ENCODE measurements around the gene TANC1.

The TANC1 gene

DNA sequence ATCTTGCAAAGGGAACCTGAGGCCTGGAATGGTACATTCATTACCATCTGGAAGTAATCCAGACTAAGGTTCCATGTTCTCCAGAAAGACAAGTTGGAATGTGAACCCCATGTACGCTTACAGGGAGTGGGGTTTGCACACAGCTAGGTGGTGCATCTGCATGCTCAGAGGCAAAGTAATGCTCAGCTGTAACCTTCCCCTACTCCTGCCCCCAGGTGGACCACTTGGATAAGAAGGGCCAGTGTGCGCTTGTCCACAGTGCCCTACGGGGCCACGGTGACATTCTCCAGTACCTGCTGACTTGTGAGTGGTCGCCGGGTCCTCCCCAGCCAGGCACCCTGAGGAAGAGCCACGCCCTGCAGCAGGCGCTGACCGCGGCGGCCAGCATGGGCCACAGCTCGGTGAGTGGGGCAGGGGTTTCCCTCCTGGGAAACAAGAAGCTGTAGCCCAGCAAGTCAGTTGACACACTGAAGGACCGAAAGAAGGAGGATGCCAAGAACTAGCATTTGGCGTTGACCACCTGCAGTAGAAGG is 228.0 kb downstream of the TANC1 start:
- no peak for DNase-seq (ENCODE audit: low read depth)

DNA sequence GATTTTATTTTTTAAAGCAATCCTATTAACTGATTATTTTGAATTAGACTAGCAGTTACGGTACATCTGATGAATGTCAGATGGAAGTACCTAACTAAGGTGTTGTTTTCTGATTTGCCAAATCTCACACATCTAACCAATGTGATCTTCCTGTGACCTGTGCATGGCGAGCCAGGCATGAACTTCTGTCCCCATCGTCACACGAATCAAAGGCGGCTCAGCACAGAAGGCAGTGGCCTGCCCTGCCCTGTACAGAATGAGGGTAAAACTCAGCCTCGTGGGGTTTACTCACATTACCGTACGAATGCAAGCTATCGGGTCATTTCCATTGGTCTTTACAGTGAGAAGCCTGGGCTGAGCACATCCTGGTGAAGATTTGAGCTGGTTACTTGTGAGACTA is 230.8 kb downstream of the TANC1 start:
- no peak for DNase-seq (ENCODE audit: low read depth)

DNA sequence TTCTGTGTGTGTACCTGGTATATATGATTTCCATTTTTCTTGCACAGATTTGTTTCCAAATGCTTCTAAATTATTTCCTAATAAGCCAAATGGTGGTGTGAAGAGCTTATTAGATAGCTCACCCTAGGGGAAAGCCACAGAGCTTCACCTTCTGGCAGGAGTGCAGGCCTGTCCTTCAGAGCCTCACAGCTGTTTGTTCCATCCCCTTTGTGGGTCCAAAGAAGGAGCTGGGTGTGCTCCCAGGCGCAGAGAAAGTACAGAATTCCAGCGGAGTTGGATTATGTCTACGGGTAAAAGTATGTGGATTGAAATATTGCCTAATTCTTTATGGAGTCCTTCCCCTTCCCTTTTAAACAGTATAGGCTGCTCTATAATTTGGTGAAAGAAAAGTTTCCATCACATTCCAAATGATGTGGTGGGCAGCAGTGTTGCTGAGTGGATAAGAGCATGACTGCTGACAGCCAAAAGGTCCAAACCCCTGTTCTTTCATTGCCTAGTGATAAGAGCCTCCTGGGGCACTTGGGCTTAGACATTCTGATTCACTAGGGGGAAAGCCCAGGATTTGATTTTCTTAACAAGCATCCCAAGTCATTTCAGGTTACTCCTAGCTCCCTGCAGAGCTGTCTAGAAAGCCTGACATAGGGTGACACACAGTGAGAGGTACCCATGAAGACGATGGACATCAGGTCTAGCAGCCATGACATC is 231.5 kb downstream of the TANC1 start:
- DNase-seq (ENCODE audit: low read depth): no peak

DNA sequence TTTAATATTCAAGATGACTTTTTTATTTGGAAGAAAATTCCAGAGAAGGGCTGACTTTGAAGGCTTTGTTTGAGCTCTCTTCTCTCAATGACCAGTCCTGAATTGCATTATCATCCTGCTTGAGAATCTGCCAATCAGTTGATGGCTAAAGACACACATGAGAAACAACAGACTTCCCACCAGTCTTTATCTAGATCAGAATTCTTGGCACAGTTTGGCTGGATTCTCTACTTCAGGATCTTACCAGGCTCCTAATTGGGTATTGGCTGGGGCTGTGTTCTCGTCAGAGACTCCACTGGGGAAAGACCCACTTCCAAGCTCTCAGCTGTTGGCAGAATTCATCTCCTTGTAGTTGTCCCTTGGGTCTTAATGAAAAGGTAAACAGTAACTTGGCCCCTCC is 232.1 kb downstream of the TANC1 start:
- DNase-seq (ENCODE audit: low read depth): no peak

DNA sequence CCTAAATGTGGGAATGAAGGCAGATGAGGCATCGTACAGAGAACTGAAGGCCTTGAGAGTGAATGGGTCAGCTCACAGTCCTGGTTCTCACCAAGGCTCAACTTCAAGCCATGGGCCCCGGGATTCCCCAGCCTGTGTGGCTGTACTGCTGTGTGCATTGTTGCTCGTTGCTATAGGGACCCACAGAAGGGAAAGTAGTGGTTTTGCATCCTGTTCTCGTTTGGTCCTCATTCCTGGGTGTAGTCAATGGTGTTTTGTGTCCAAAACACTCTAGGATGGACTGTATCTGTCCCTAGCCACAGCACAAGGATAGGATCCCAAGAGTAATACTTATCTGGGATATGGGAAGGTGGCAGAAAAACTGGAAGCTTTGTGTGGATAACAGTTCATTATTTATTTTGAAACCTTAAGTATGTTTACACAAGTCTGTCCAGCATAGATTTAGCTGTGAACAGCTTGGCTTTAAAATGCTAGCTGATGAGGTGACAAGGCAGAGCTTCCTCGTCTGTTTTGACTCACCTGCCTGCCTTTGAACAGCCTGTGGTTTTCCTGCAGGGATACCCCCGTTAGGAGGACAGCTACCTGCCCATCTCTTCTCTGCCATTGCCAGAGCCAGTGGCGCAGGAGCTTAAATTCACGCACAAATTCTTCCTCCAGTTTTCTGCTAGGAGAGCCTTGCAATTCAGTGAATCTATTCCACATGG is 233.1 kb downstream of the TANC1 start:
- no peak for DNase-seq (ENCODE audit: low read depth)

DNA sequence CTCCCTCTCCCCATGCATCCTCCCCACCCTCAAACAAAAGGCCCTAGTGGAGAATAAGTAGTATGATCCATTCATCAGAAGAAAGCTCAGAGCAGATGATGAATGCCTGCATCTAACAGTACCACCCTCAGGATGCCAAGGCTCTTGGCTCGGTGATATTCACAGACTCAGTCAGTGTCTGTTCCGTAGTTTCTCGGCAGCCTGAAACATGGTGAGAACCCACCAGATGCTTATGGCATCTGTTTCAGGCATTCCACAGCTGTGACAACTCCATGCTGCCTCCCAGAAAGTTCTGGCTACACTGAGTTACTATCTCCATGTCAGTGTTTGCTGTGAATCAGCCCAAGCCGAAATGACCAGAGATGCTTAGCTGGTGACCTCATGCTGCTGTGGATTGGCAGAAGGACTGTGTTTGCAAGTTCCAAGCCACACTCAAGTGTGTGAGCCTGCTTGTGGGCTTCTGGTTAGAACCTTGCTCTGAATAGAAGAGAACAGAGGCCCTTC is 234.2 kb downstream of the TANC1 start:
- no peak for DNase-seq (ENCODE audit: low read depth)

DNA sequence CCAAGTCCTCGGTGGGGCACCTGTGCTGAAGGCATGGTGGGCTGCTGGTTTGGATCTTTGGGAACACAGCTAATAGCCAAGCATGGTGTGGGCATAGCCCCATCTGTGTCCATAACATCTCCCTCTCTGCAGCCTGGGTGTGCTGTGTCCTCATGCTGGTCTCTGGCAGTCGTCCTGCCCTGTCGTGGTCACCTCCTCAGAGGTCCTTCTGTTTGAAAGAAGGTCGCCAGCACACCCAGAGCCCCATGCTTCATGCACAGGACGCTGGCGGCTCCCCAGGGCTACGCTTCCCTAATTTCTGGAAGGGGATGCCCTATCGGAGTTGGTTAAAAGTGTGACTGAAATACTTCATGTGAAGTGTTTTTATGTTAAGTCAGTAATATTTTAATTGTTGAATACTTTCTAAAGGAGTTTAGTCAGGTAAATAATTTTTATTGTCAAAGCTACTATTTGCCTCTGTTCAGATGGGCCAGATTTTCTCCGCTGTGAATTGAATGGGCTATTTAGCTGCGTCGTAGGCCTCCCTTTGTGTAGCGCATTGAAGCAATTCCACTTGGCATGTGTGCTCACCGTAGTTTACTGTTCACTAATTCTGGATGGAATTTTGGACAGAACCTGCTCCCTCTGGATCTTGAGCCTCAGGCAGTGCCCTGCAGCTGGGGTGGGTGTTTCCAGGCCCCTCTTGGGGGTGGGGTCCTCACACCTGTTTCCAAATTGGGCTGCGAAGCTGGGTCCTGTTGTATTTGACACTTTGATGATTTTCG is 236.1 kb downstream of the TANC1 start:
- no peak for DNase-seq (ENCODE audit: low read depth)

DNA sequence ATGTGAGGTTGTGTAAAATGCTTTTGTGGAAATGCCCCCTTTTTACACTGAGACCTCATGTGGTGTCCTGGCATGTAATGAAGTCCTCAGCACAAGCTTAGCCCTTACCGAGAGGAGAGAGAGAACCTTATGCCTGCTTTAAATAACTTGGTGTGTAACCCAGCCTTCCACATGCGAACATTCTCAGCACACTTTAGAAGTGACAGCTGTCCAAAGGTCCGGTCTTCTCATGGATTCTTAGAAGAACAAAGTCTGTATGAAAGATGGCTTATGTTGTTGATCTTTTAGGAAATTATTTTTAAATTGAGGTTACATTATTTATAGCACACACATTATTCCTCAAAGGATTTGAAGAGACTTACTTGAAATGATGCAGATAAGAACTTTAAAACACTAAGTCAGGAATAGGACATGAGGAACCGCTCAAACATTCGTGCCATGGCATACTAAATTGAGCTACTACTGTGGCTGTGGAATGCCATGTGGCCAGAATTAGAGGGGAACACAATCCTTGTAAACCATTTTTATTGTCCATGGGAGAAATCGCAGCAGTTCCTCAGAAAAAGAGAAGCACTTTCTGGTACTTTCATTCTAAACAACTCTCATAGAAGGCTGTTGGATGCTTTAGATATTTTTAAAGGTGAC is 238.4 kb downstream of the TANC1 start:
- no peak for DNase-seq (ENCODE audit: low read depth)

DNA sequence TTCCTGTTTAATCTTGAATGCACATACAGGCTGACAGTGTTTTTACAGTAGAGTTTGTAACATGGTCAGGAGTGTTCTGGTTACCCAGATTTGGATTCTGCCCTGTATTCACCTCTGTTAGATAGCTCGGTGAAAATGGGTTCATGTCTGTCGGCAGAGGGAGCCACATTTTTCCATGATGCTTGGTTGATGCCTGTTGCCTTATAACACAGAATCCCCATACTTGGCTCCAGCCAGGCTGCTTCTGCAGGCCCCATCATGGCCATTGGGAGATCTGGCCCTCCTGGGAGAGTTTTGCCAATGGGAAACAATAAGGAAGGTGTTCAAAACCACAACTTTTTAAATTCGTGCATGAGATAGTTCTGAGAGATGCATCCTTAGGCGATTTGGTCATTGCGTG is 240.0 kb downstream of the TANC1 start:
- DNase-seq (ENCODE audit: low read depth): no peak

DNA sequence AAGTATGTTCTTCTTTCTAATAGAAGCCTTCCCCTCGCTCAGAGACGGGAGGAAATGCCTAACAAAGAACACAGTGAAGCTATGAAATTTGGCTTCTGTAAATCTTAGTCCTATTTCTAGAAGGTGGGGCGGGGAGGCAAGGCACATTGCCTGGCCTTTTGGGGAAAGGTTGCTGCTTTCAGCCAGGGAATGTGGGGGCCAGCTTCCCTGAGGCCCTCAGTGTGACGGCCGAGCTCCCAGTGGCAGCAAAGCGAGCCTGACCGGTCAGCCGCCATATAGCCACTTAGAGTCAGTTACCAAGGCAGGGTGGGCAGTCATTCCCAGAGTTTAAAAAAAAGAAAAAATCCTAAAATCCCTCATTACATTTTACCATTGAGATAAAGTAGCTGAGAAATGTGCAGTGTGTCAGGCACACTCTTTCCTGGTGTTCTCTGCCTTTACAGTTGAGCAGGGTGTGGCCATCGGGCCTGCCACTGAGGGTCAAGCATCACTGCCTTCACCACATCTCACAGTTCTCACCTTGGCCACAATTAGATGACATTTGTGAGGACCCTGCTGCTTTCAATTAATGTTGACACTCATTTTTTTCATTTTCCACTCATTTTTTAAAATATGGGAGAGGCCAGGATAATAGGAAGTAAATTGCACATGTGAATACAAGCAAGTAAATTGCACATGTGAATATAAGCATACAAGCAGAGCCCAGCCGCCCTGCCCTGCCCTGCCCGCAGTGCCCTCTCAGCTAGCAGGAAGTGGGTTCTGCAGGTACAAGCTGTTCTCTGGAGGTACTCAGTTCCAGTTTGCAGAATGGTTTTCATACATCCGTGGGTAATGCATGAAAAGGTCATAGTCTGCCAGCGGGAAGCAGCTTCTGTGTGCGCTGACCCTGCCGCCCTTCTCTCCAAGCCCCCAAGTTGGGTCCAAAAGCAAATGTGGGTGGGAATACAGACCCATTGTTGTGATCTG is 241.2 kb downstream of the TANC1 start:
- no peak for DNase-seq (ENCODE audit: low read depth)

DNA sequence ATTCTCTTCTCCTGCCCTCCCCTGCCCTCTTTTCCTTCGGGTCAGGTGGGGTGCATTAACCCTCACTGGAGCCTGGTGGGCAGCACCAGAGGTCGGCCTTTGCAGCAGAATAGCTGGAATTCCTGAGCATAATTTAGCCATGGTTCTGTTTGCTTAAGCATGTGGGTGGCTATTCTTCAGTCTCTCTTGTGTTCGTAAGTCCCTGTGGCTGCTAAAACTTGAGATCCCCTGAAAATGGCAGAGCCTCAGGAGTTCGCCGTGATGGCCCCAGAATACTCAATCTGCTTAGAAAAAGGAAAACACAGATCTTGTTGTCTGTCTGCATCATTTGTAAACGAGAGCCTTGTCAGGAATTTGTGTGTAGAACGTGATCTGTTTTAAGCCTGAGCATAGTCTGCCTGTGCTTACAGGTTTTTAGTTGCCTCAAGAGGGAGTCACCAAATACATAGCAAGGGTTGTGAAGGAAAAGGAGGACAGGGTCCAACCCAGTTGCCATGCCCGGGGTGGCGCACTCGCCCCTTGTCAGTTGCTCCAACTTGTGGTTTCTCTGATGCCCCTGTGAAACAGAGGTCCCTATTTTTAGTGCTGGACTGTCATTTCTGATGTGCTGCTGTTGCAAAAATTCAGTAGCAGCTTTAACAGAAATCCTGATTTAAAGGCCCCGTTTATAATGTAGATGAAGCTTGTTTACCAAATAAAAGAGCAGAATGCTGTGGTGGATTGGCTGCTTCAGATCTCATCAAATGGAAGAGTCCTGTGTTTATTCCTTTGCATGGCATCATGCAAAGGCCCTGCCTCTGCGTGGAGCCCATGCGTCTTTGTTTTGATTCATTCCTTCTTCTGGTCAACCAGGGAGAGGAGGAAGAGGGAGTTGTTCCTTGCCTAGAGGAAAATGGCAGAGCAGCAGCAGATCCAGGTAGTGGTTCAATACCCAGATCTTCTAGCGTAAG is 243.3 kb downstream of the TANC1 start:
- DNase-seq (ENCODE audit: low read depth): no peak

DNA sequence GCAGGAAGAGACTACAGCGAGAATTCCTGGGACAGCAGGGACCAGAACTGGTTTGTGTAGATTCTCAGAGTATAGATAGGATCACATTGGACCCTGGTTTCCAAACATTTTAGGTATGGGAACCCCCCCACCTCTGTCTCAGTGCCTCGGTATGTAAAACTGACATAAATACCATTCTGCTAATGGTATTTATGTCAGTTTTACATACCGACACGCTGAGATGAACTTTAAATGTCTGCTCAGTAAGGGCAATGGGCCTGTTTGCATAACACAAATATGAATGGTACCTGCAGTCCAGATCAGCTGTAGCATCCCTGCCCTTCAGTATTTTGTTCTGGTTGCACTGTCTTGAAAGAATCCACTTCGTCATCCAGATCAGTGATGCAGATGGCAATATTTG is 244.9 kb downstream of the TANC1 start:
- no peak for DNase-seq (ENCODE audit: low read depth)

DNA sequence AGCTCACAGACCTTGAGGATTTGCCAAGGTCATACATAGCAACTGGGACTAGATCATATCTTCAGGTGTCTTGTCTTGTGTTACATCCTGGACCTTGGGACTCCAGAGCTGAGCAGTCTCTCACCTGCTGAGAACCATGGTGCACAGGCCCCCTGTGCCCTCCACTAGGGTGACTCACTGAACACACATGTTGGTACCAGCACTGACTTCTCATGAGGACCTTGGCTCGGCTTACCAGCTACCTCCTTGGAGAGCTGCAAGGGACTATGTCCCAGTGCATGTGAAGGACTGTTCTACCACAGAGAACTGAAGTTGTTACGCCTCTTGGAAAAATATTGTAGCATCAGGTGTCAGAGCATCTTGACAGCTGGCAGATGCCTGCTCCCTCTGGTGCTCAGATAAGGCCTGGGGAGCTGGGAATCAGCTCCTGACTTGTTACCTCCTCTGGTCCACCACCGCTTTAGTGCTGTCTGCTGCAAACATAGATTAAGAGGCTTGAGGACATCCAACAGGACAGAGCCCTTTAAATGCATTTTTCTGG is 246.0 kb downstream of the TANC1 start:
- DNase-seq (ENCODE audit: low read depth): no peak

DNA sequence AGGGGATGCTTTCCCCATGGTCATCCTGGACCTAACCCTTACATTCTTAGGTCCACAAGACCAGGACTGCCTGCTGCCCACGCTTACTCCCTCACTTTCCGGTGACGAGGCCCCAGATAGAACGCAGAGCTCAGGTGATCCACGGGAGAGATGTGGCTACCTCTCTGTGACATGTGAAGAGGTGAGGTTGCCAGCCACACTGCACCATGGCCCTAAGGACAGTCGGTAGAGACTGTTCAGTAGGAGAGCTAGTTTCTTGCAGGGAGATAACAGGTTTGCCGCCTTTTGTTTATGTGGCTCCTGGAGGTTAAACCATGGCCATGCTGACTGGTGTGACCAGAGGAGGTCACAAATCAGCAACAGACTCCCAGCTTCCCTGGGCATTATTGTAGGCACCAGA is 246.7 kb downstream of the TANC1 start:
- DNase-seq (ENCODE audit: low read depth): no peak

DNA sequence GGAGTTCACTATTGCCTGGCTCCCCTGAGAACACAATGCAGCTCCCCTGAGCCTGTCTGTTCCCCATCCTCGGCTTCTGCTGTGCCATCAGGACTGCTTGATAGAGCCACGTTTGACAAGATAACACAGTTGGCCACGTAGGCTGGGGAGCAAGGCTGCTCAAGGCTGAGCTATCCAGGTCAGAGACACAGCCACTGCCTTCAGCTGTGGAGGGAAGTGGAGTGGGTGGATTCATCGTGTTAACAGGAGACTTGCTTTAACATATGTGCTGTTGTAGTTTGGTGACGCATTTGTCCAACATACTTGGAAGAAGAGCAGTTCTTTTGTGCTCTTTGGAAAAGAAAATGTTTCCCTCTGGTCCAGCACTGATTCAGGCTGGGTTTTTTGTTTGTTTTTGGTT is 249.2 kb downstream of the TANC1 start:
- DNase-seq (ENCODE audit: low read depth): no peak

DNA sequence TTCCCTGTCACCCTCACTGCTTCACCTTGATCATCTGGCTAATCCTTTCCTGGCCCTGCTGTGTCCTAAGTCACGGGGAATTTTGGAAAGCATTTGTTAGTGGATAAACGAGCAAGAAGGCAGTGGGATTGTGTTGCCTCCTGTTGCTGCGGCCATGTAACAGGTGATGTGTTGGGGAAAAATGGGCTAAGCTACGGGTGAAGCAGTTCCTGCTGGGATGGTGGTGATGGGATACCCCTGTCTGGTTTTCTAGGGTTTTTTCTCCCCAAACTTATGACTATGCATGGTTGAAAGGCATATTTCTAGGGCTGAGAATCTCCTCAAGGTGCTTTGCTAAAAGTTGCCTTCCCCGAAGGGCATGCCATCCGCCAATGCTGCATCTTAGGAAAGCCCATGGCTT is 249.9 kb downstream of the TANC1 start:
- DNase-seq (ENCODE audit: low read depth): no peak

DNA sequence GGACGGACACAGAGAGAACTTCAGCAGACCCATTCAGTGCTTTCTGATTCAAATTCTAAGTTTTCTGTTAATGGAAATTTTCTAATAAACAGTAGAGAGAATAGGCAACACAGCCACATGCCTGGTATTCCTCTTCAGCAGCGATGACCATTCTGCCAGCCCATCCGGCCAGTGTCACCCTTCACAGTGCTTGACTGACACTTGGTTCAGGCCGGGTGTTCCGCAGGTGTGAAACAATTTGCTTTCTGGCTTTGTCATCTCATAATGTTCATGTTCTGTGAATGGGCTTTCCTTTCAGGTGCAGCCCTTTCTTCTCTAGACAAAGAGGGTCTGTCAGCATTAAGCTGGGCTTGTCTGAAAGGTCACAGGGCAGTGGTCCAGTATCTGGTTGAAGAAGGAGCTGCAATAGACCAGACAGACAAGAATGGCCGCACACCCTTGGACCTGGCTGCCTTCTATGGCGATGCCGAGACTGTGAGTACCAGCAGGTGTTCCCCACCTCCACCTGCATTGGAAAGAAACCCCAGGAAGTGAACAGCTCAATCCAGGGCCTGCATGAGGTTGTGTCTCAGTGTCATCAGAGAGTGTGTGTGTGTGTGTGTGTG is 251.1 kb downstream of the TANC1 start:
- no peak for DNase-seq (ENCODE audit: low read depth)

DNA sequence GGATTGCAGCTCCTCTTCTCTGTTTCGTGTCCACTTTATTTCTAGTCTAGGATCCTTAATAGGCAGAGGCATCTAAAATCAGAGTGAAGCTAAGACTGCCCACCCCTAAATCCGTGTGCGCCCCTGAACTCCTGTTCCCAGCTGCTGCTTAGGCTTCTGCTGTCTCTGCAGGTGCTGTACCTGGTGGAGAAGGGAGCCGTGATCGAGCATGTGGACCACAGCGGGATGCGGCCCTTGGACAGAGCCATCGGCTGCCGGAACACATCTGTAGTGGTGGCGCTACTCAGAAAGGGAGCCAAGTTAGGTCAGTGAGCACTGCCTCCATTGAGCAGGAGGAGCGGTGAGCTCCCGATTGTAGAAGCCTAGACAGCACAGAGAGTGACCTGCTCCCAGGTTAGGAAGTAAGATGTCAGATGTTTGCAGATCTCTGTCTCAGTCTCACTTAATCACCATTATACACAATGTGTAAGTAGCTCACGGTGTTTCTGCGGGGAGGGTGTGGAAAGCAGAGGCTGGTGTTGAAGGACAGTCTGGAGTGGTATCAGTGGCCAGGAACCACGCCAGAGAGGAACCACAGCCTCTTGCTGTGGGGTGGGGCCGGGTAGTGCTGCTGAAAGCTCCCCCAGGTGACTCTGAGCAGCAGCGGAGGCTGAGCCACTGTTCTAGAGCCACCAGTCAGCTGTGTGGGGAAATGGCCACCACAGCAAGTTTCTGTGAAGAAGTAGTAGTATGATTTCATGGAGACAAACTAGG is 255.8 kb downstream of the TANC1 start:
- no peak for DNase-seq (ENCODE audit: low read depth)

Data from stimulated activated CD8-positive, alpha-beta memory T cell treated with anti-CD3 and anti-CD28 coated beads, Interleukin-4, amount 100 ng/mL, for 24 hours (primary cell).